Right lobe of liver (tissue), 4 donors: ENCODE measurements around the gene ZZZ3.

Experiments
- CTCF ChIP-seq, 4 donors: fragments of 200-600 bp in 3 of 4; fragments of 450-650 bp in 1 of 4; IDR thresholded peaks; one replicate each; pipeline versions ENCODE4 v1.5.1 to v1.8.0; 2016 to 2022; ENCODE audit warnings: antibody characterized with exemption in 4 of 4, mild to moderate bottlenecking in 2 of 4
- POLR2A ChIP-seq: fragments of 450-650 bp; IDR thresholded peaks from one replicate; pipeline ENCODE4 v1.6.1; 2017; ENCODE audit warnings: antibody characterized with exemption, mild to moderate bottlenecking
- donor health status: DM: no; HTN: no; CAD: no.
- donor health status: DM: no; HTN: no; CAD: no.
- donor health status: DM: no; HTN: yes; CAD: no.

GRCh38 chr1:77672374-77672773, 10.1 kb downstream of the ZZZ3 start:
- TF ChIP-seq POLR2A, result no peak
- no peak for TF ChIP-seq CTCF (IDR thresholded peaks at IDR 0.05)
